CD4-positive, alpha-beta T cell treated with Interleukin-4 for 1 hour (primary cell): Measurements from ENCODE around the gene GNAI3.

Experiments
- DNase-seq, 2 donors: peaks; one replicate each; pipeline ENCODE4 v3.0.0-alpha.2; 2020 to 2022

The GNAI3 gene

GRCh38 chr1:109527098-109527811 is 21.2 kb upstream of the GNAI3 start:
- DNase-seq, result no peak

GRCh38 chr1:109527846-109528695 is 20.3 kb upstream of the GNAI3 start:
- DNase-seq, result no peak

DNA sequence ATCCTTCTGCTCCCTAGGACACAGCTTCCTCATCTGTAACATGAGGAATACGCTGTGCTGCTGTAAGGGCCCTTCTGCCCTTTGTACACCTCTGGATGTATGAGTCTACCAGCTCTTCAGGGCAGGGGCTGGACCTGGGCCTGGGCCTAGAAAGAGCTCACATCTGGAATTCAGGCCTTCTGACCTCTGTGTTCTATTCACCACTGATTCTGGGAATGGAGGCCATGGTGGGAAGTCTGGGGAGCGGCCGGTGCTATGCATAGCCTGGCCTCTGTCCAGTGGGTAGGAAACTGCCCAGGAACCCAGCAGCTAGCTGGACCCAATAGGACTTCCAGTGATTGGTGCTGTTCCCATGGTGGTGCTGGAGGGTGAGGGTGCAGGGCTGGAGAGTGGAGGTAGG is 19.7 kb upstream of the GNAI3 start:
- DNase-seq, result no peak

GRCh38 chr1:109529881-109530456 is 18.4 kb upstream of the GNAI3 start:
- DNase-seq, result no peak

- DNase-seq, result no peak
Observed at GRCh38 chr1:109530457-109531087, 17.8 kb upstream of the GNAI3 start.

GRCh38 chr1:109531380-109531779 is 17.0 kb upstream of the GNAI3 start:
- DNase-seq, result no peak

DNA sequence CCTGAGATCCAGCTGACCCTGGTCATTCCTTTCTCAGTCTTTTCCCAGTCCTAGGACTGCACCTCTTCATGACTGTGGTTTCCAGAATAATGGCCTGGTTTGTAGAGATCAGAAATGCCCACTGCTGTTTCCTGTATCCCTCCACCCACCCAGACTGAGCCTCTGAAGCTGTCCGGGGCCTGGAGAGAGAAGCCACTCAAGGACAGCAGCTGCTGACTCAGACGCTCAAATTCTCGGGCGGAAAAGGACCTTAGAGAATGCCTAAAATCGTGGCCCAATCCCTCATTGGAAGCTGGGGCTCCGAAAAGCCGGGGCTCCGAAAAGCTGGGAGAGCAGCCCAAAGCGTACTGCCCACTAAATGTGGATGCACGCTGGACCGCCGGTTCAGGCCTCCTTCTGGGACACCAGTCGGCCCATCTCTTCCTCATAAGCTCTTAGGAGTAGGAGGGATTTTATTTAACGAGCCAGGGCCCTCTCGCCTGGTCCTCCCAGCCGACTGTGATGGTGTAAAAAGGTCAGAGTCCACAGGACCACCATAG is 16.5 kb upstream of the GNAI3 start:
- DNase-seq, result no peak

DNA sequence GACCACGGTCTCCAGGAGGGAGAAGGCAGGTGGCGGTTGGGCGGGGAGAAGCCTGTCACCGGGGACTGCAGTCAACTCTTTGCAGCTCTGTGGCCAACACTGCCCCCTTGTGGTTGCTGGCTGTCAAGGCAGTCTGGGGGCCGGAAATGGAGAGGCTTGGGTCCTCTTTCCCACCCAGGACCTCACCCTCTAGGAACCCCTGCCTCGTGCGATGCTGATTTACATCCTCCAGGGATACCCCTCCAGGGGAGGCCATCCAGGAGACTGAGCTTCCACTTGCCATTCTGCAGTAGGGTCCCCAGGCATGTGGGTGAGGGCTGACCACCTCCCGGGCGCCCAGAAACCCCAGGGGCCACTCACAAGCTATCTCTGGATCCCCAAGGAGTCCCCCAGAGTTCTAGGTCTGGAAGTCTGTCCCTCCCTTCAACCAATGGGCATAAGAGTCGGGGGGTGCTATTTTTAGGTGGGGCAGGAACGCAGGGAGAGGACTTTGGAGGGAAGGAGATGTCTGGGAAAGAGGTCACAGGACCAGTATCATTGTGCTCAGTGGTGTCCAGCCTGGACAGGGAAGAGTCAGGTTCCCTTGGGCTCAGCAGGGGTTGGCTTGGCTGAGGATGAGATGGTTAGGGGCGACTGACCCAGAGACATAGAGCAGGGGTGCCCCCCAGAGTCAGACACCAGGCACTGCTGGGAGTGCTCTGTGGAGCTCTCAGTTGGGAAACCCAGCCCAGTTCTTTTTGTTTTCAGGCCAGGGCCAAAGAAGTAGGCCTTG is 15.9 kb upstream of the GNAI3 start:
- peak; percentile 87 to 91 for DNase-seq

DNA sequence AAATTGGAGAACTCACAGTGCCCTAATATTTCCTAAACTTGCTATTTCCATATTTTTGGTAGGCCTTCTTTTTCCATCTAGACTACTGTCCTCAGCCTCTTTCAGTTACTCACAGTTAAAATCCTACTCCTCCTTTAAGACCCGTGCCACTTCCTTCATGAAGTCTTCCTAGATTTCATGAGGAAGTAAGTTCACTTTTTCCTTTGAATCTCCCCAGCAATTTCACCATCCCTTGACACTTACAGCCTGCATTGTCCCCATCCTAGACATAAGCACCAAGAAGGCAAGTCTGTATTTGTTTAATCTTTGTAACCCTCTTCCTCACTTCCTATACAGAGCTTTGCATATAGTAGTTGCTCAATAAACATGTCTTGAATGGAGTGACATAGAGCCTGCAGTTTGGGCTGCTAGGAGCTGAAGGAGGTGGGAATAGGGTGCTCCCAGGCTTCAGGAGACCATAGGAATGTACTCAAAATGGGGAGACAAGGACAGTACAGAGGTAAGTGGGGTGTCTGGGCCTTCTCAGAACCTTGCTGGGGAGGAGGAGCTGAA is 14.0 kb upstream of the GNAI3 start:
- DNase-seq, result no peak

DNA sequence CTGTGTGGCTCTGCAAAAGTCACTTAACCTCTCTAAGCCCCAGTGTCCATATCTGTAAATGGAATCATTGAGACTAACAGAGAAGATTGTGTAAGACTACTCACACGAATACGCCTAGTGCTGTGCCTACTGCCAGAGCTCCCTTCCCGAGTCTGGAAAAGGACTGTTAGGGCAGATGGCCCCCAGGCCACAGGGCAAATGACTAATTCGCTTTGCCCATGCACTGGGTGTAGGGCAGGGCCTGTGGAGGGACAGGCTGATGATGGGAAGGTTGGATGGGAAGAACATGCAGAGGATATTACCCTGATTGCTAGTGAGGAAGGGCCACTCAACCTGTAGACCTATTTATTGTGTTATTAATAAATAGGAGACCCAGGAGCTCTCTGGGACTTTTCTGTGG is 12.9 kb upstream of the GNAI3 start:
- DNase-seq, result no peak

DNA sequence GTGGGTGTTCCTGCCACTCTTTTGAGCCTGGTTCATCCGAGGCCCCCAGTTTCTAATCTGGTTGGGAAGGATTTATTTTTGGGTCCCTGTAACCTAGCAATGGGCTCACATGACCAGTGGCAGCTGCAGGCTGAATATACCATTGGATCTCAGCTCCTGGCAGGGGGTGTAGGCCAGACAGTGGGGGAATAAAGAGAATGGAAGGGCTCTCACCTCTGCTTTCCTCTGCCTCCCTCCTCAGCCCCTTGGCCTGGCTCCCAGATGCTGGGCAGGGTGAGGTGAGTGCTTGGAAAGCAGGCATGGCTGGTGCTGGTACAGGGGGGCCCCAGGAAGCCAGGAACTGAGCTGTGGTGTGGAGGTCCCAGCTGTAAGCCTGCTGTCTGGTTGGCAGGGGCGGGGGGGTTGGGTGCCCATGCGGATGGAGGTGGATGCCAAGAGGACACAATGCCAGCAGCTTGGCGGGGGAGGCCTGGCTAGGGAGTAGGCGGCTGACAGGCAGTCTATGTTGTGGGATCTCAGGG is 12.4 kb upstream of the GNAI3 start:
- no peak for DNase-seq

DNA sequence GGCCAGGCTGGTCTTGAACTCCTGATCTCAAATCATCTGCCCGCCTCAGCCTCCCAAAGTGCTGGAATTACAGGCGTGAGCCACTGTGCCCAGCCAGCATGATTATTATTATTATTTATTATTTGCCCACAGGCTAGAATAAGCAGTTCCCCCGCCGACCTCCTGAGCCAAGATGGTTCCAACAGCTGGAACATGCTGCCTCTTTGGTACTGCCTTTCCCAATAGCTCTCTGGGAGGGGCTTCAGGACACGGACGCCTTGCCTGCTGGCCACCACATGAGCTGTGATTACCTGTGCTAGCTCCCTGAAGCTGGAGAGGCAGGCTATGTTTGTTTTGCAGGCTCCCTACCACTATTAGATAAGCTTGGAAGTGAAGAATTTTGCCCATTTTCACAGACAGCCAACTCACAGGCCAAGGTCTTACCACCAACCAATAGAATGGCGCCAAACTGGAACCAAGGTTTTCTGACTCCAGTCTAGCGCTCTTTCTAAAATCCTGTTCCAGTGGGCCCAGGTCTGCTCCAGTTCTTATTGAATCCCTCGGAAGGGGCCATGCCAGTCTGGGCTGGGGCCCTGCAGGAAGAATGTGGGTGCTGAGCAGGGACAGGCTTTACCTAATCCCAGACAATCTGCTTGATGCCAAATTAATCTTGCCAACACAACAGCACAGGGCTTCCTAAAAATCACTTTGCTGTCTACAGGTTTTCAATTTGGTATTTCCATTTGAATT is 10.8 kb upstream of the GNAI3 start:
- no peak for DNase-seq

- DNase-seq, result no peak
Observed at GRCh38 chr1:109538827-109539555, 9.4 kb upstream of the GNAI3 start.

- DNase-seq, result no peak
Observed at GRCh38 chr1:109539676-109540075, 8.7 kb upstream of the GNAI3 start, which contains the start of gene GPR61. GPR61 (plus strand) TSS chr1:109539872; CDS start chr1:109543023, 3,151 bp downstream.

GRCh38 chr1:109541102-109541501 is 7.3 kb upstream of the GNAI3 start:
- no peak for DNase-seq

DNA sequence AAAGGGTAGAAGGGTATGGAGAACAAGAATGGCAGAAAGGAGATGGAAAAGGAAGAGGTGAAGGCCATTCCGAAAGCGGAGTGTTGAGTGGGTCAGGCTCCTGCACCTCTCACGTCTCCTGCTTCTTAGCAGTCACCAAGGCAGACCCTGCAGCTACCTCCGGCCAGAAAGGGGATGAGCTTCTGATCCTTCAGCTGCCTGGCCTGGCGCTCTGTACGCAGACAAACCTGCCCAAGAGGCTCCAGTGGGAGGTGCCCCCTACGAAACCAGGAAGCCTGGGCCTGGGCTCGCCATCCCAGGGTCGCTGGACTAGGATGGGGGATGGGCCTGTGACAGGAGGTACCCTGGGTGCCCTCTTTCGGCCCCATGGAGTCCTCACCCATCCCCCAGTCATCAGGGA is 5.8 kb upstream of the GNAI3 start:
- DNase-seq, result no peak

DNA sequence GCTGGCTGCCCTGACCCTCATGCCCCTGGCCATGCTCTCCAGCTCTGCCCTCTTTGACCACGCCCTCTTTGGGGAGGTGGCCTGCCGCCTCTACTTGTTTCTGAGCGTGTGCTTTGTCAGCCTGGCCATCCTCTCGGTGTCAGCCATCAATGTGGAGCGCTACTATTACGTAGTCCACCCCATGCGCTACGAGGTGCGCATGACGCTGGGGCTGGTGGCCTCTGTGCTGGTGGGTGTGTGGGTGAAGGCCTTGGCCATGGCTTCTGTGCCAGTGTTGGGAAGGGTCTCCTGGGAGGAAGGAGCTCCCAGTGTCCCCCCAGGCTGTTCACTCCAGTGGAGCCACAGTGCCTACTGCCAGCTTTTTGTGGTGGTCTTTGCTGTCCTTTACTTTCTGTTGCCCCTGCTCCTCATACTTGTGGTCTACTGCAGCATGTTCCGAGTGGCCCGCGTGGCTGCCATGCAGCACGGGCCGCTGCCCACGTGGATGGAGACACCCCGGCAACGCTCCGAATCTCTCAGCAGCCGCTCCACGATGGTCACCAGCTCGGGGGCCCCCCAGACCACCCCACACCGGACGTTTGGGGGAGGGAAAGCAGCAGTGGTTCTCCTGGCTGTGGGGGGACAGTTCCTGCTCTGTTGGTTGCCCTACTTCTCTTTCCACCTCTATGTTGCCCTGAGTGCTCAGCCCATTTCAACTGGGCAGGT is 5.0 kb upstream of the GNAI3 start:
- no peak for DNase-seq

- DNase-seq, result no peak
Observed at GRCh38 chr1:109543988-109544735, 4.3 kb upstream of the GNAI3 start.
